Ectodermal cell (in vitro differentiated cells): ENCODE results near the gene PEX16.

ENCODE experiments used
- H3K27ac ChIP-seq: 2 replicates; pipeline ENCODE4 v1.7.0; 2013; ENCODE audit warnings: mild to moderate bottlenecking, low read depth, low read length; ENCODE audit not compliant: insufficient read depth, poor library complexity, severe bottlenecking
- H3K27me3 ChIP-seq: 2 replicates; pipeline ENCODE4 v1.7.0; 2013; ENCODE audit warnings: mild to moderate bottlenecking, low read length; ENCODE audit not compliant: insufficient read depth, control insufficient read depth, poor library complexity, severe bottlenecking
- H3K36me3 ChIP-seq: one replicate; pipeline ENCODE4 v1.7.0; 2013; ENCODE audit warnings: low read length; ENCODE audit not compliant: control insufficient read depth, insufficient read depth
- H3K4me1 ChIP-seq: one replicate; pipeline ENCODE4 v1.7.0; 2013; ENCODE audit warnings: low read length; ENCODE audit not compliant: control insufficient read depth, insufficient read depth
- H3K4me3 ChIP-seq: 2 replicates; pipeline ENCODE4 v1.7.0; 2013; ENCODE audit warnings: low read depth, low read length, control low read depth; ENCODE audit not compliant: insufficient read depth
- H3K9me3 ChIP-seq: 2 replicates; pipeline ENCODE4 v1.7.0; 2013; ENCODE audit warnings: mild to moderate bottlenecking, low read length, moderate library complexity; ENCODE audit not compliant: control insufficient read depth
- WGBS, 2 experiments: methylation state at CpG; one replicate each; pipeline ENCODE4 v1.1.7; 2013; ENCODE audit warnings: missing lambda C conversion rate in 2 of 2; 5-methylcytosine and 5-hydroxymethylcytosine counted together

PEX16 gene

DNA sequence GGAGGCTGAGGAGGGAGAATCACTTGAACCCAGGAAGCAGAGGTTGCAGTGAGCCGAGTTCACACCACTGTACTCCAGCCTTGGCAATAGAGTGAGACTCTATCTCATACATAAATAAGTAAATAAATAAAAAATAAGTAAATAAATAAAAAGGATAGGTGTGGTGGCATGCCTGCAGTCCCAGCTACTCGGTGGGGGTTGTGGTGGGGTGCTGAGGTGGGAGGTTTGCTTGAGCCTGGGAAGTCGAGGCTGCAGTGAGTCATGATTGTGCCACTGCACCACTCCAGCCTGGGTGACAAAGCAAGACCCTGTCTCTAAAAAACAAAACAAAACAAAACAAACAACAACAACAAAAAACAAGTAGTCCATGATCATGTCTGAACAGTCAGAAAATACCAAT lies 7.9 kb upstream of the PEX16 start:
- WGBS, 2 experiments: 94% methylated on average over 2 of the region's 3 CpGs
- Histone ChIP-seq H3K36me3 (no peaks in the 10 kb centered on the region), H3K9me3 (no peaks in the 10 kb centered on the region), H3K4me3 (no peak overlapping the region), H3K27ac (no peak overlapping the region), H3K27me3 (peaks cover 36% of the 10 kb centered on the region), H3K4me1 (peaks cover 16% of the 10 kb centered on the region)

DNA sequence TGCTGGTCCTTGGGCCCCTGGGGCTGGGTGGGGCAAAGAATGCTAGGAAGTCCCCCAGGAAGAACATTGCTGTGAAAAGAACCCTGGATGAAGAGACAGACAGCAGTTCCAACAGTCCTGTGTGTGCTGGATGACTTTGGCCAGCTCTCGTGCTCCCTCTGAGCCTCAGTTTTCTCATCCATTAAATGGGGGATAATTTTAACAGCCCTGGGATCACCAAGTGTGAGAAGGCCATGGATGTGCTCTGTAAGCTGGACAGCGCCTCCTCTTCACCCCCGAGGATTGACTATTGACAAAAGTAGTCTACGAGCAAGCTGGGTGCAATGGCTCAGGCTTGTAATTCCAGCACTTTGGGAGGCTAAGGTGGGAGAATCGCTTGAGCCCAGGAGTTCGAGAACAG lies 7.2 kb upstream of the PEX16 start:
- no peaks in the 10 kb centered on the region for H3K36me3 ChIP-seq
- peaks cover 23% of the 10 kb centered on the region for H3K4me1 ChIP-seq
- H3K9me3 ChIP-seq: no peaks in the 10 kb centered on the region
- 89 to 90% methylated on average over 6 of the region's 6 CpGs for WGBS, 2 experiments
- H3K4me3 ChIP-seq: no peak overlapping the region
- H3K27me3 ChIP-seq: peaks cover 36% of the 10 kb centered on the region
- H3K27ac ChIP-seq: no peak overlapping the region

DNA sequence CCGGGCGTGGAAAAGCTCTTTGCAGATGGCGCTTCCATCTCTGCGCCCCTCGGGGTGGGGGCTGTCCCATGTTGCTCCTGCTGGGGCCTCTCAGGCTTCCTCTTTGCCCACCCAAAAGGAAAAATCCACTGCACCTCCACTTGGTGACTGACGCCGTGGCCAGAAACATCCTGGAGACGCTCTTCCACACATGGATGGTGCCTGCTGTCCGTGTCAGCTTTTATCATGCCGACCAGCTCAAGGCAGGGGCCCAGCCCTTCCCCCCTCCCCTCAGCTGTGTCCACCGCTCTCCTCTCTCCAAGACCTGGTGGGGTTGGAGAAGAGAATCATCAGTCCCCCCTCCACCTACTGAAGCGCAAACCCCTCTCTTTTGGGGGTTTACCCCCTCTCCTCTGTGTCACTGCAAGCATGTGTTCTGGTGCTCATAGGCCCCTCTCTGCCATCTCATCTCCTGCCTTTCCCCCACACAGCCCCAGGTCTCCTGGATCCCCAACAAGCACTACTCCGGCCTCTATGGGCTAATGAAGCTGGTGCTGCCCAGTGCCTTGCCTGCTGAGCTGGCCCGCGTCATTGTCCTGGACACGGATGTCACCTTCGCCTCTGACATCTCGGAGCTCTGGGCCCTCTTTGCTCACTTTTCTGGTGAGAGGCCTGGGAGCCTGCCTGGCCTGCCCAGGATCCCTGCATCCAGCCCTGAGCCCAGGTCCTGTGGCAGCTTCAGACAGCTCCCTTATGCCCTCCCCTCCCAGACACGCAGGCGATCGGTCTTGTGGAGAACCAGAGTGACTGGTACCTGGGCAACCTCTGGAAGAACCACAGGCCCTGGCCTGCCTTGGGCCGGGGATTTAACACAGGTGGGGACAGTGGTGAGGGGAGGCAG lies 6.6 kb upstream of the PEX16 start:
- Histone ChIP-seq H3K4me3 (no peak overlapping the region), H3K27me3 (peaks cover 36% of the 10 kb centered on the region), H3K27ac (peak overlapping the region; percentile 26), H3K4me1 (peaks cover 25% of the 10 kb centered on the region), H3K36me3 (no peaks in the 10 kb centered on the region), H3K9me3 (no peaks in the 10 kb centered on the region)
- 87 to 88% methylated on average over 22 of the region's 22 CpGs for WGBS, 2 experiments

- no peaks in the 10 kb centered on the region for H3K9me3 ChIP-seq
Measured at GRCh38 chr11:45922425-45923082, 4.9 kb upstream of the PEX16 start, which contains the start of gene LARGE2. TSS of gene LARGE2 (plus strand) at chr11:45922656. CDS start at chr11:45922883, 227 bp downstream.

GRCh38 chr11:45921561-45922424 lies 4.1 kb upstream of the PEX16 start:
- Histone ChIP-seq H3K9me3 (no peaks in the 10 kb centered on the region), H3K36me3 (no peaks in the 10 kb centered on the region), H3K27me3 (peaks cover 36% of the 10 kb centered on the region), H3K4me3 (peak overlapping the region; percentile 47), H3K4me1 (peaks cover 28% of the 10 kb centered on the region), H3K27ac (no peak overlapping the region)
- WGBS, 2 experiments: 3% methylated on average over 54 of the region's 54 CpGs

More at GRCh38 chr11:45922425-45923082, 4.9 kb upstream of the PEX16 start, which contains the start of gene LARGE2:
- WGBS, 2 experiments: 0% methylated on average over 73 of the region's 73 CpGs
- Histone ChIP-seq H3K4me1 (peaks cover 25% of the 10 kb centered on the region), H3K4me3 (peak within 1 kb of the TSS; percentile 47), H3K27me3 (peaks cover 36% of the 10 kb centered on the region), H3K27ac (no peak within 1 kb of the TSS), H3K36me3 (no peaks in the 10 kb centered on the region)

DNA sequence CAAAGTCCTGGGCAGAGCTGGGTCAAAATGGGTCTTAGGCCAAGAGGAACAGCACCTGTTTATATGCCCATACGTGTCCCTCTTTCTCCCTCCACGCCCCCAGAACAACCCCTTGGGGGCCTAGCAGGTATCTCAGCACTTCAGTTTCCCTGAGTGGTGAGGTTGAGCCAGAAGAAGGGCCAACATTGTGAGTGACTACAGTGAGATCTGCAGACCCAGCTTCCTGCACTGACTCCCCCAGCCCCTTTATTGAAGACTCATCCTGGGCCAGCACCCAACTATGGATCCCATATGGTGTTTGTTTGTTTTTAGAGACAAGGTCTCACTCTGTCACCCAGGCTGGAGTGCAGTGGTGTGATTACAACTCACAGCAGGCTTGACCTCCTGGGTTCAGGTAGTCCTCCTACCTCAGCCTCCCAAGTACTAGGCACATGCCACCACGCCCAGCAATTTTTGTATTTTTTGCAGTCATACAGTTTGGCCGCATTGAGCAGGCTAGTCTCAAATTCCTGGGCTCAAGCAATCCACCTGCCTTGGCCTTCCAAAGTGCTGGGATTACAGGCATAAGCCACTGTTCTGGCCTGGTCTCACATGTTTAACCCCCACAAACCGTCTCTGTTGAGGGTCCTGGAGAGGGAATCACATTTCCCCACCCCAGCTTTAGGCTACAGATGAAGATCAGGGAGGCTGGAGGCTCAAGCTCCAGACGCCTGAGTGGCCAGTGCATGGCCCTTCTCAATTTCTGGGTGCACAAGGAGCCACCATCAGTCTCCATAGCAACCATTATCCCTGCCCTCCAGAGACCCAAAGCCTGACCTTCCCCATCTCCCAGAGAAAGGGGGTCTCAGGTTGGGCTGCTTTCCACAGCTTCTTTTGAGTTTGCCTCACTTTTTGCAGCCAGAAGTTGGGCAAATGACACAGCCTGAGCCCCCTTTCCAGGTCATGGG lies 3.1 kb upstream of the PEX16 start:
- H3K27ac ChIP-seq: no peak overlapping the region
- whole genome bisulfite sequencing, 2 experiments: 79 to 80% methylated on average over 6 of the region's 6 CpGs
- no peaks in the 10 kb centered on the region for H3K36me3 ChIP-seq
- peaks cover 28% of the 10 kb centered on the region for H3K4me1 ChIP-seq
- H3K9me3 ChIP-seq: no peaks in the 10 kb centered on the region
- no peak overlapping the region for H3K4me3 ChIP-seq
- peaks cover 36% of the 10 kb centered on the region for H3K27me3 ChIP-seq

DNA sequence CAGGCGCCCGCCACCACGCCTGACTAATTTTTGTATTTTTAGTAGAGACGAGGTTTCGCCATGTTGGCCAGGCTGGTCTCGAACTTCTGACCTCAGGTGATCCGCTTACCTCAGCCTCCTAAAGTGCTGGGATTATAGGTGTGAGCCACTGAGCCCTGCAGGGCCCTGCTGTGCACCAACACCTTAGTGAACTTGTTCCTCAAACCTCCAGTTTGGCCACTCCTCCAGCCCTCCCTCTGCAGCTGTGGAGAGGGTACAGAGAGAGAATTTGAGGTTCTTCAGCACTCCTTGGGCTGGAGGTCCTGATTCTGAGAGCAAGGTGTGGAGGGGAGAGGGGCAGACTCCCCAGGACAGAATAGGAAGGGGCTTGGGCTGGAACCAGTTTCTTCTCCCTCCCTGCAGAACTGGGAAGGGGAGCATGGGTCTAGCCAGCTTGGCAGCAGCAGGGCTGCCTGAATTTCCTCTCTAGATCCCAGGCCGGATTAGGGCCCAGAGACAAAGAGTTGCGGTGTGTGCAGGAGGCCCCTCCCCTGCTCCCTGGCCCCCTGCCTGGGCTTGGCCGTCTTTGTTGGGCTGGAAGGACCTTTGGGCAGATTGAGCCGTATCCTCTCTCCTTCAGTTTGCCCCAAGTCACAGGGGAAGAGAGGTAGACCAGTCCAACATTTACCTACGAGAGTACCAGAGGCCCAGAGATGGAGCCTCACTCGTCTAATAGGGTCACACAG lies 2.3 kb upstream of the PEX16 start:
- Histone ChIP-seq H3K9me3 (no peaks in the 10 kb centered on the region), H3K4me1 (peaks cover 28% of the 10 kb centered on the region), H3K4me3 (no peak overlapping the region), H3K36me3 (no peaks in the 10 kb centered on the region), H3K27me3 (peaks cover 36% of the 10 kb centered on the region), H3K27ac (peak overlapping the region; percentile 58)
- 65 to 67% methylated on average over 13 of the region's 13 CpGs for WGBS, 2 experiments

DNA sequence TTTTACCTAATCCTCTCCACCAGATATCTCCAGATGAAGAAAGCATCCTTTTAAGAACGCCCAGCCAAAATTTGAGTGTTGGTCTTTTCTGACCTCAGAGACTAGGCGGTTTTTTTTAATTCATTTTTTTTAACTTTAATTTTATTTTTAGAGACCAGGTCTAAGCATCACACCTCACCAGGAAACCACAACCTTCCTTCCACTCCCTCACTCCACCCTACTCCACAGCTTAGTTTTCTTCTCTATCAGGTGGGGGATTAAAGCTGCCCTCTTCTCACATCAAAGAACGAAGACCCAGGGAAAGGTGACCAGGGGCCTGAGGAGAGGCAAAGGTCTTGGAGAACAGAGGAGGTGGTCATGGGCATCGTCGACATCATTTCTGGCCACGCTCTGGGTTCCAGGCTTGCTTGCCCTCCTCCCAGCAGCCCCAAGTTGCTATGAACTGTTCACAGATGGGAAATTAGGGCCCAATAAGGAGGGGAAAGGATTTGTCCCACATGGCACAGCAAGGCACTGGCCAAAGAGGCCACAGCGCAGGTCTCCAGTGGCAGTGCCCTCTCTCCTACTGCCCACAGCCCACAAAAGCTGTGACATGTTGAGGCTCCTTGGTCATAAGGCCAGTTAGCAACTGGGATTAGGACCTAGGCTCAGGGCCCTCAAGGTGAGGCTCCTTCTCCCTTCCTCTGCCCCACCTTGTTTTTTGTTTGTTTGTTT lies 1.4 kb upstream of the PEX16 start:
- no peak overlapping the region for H3K27ac ChIP-seq

More for the DNA sequence above, 1.4 kb upstream of the PEX16 start:
- H3K36me3 ChIP-seq: no peaks in the 10 kb centered on the region
- no peaks in the 10 kb centered on the region for H3K9me3 ChIP-seq
- 78 to 79% methylated on average over 6 to 7 of the region's 7 CpGs for WGBS, 2 experiments
- H3K4me1 ChIP-seq: peaks cover 28% of the 10 kb centered on the region
- H3K27me3 ChIP-seq: peaks cover 33% of the 10 kb centered on the region
- peak overlapping the region; percentile 99 for H3K4me3 ChIP-seq
